ENCODE data around the gene TTLL11. TPM values are rescaled to one million over a fixed set of nuclear protein-coding genes. Genes with fewer than 3 reads are reported as not detected.
"Not testable (repeated sequence)": the region's sequence is repeated elsewhere in the genome, so short reads cannot be mapped to it uniquely, and the experiment has no call there.

TTLL11 gene
- total and polyA plus RNA-seq, 2 experiments from 2014 or later: 0.57 to 1.4 TPM

- H3K4me1 Mint-ChIP-seq: peaks cover 32% of the 10 kb centered on the region
- H3K27me3 Mint-ChIP-seq (ENCODE audit: insufficient read depth, low read depth, poor library complexity); DNase-seq (ENCODE audit: low spot score); H3K27ac Mint-ChIP-seq; H3K79me2 ChIP-seq (replicated peaks; ENCODE audit: insufficient read depth); H3K4me2 ChIP-seq; H3K9me2 ChIP-seq (ENCODE audit: insufficient read depth); H4K20me1 ChIP-seq (replicated peaks; ENCODE audit: insufficient read depth); H3F3A ChIP-seq (replicated peaks; ENCODE audit: low read depth); H3K36me3 Mint-ChIP-seq (ENCODE audit: low read depth); ATAC-seq; H3K36me3 ChIP-seq (ENCODE audit: insufficient read depth); H3K4me3 Mint-ChIP-seq; H3K27ac ChIP-seq (ENCODE audit: low read depth); H2AFZ ChIP-seq; H3K4me3 ChIP-seq; H3K27me3 ChIP-seq (ENCODE audit: insufficient read depth): not testable (repeated sequence)
- peaks cover 21% of the 10 kb centered on the region for H3K4me1 ChIP-seq (ENCODE audit: insufficient read depth)
- peaks cover 11% of the 10 kb centered on the region; the same call in 2 of the 3 replicates for H3K9me3 Mint-ChIP-seq
Observed at GRCh38 chr9:121792476-121792875, 300.6 kb downstream of the TTLL11 start.

DNA sequence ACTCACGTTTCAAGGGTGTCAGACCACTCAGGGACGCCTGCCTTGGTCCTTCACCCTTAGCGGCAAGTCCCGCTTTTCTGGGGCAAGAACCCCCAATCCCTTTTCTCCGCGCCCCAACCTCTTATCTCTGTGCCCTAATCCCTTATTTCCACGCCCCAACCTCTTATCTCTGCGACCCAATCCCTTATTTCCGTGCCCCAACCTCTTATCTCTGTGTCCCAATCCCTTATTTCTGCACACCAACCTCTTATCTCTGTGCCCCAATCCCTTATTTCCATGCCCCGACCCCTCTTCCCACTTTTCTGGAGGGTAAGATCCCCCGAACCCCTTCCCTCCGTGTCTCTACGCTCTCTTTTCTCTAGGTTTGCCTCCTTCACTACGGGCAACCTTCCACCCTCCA lies 302.3 kb downstream of the TTLL11 start:
- Histone ChIP-seq H3K4me3 (no peak overlapping the region), H3K79me2 (replicated peaks; ENCODE audit: insufficient read depth) (no peaks in the 10 kb centered on the region), H3K4me1 (ENCODE audit: insufficient read depth) (peaks cover 12% of the 10 kb centered on the region), H3K9me2 (ENCODE audit: insufficient read depth) (no peaks in the 10 kb centered on the region), H3K4me2 (no peak overlapping the region), H3K27me3 (ENCODE audit: insufficient read depth) (no peaks in the 10 kb centered on the region), H4K20me1 (replicated peaks; ENCODE audit: insufficient read depth) (no peaks in the 10 kb centered on the region), H3F3A (replicated peaks; ENCODE audit: low read depth) (no peaks in the 10 kb centered on the region), H2AFZ (no peak overlapping the region), H3K27ac (ENCODE audit: low read depth) (no peak overlapping the region), H3K36me3 (ENCODE audit: insufficient read depth) (no peaks in the 10 kb centered on the region)
- Mint-ChIP-seq H3K4me1 (peaks cover 26% of the 10 kb centered on the region), H3K36me3 (ENCODE audit: low read depth) (no peaks in the 10 kb centered on the region; the same call in 1 of the 3 replicates), H3K27ac (no peak overlapping the region), H3K4me3 (no peak overlapping the region), H3K27me3 (ENCODE audit: insufficient read depth, low read depth, poor library complexity) (peaks cover 10% of the 10 kb centered on the region), H3K9me3 (peaks cover 11% of the 10 kb centered on the region; the same call in 2 of the 3 replicates)
- TF ChIP-seq EZH2 (IDR thresholded peaks at IDR 0.05; ENCODE audit: low read depth, unreplicated experiment) (no peak), EZH2phosphoT487 (IDR thresholded peaks at IDR 0.05; ENCODE audit: unreplicated experiment) (no peak), POLR2AphosphoS5 (IDR thresholded peaks at IDR 0.05; ENCODE audit: low read depth) (no peak), ZNF462 (CRISPR knock-in tag; IDR thresholded peaks at IDR 0.05) (no peak), NANOG (IDR thresholded peaks at IDR 0.05; ENCODE audit: borderline replicate concordance) (no peak), JUNB (IDR thresholded peaks at IDR 0.05; ENCODE audit: unreplicated experiment) (no peak), ZNF114 (CRISPR knock-in tag; IDR thresholded peaks at IDR 0.05) (no peak), ZNF331 (CRISPR knock-in tag; IDR thresholded peaks at IDR 0.05; ENCODE audit: low read depth) (no peak)
- TF ChIP-seq, protein P1, sequence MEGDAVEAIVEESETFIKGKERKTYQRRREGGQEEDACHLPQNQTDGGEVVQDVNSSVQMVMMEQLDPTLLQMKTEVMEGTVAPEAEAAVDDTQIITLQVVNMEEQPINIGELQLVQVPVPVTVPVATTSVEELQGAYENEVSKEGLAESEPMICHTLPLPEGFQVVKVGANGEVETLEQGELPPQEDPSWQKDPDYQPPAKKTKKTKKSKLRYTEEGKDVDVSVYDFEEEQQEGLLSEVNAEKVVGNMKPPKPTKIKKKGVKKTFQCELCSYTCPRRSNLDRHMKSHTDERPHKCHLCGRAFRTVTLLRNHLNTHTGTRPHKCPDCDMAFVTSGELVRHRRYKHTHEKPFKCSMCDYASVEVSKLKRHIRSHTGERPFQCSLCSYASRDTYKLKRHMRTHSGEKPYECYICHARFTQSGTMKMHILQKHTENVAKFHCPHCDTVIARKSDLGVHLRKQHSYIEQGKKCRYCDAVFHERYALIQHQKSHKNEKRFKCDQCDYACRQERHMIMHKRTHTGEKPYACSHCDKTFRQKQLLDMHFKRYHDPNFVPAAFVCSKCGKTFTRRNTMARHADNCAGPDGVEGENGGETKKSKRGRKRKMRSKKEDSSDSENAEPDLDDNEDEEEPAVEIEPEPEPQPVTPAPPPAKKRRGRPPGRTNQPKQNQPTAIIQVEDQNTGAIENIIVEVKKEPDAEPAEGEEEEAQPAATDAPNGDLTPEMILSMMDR (conservative IDR thresholded peaks at IDR 0.05; ENCODE audit: low read depth in 2 of 2): no peak
- ATAC-seq (no peak), DNase-seq (ENCODE audit: low spot score) (no peak)
